Peyer's patch (tissue), 4 donors: ENCODE measurements around the gene MGLL. TPM values are rescaled to one million over a fixed set of nuclear protein-coding genes. Genes with fewer than 3 reads are reported as not detected.

Source experiments
- DNase-seq, 3 donors: peaks; one replicate each; pipeline ENCODE4 v3.0.0-alpha.2; 2017 to 2019
- H3K27ac ChIP-seq, 4 donors: fragments of 200-600 bp; sonication (generic); one replicate each; pipeline ENCODE4 v1.5.1; 2016 to 2019
- H3K27me3 ChIP-seq, 2 donors: fragments of 200-600 bp; sonication (generic); one replicate each; pipeline ENCODE4 v1.5.1; 2019
- H3K36me3 ChIP-seq, 3 donors: fragments of 200-600 bp; sonication (generic); one replicate each; pipeline ENCODE4 v1.5.1; 2016 to 2019
- H3K4me1 ChIP-seq, 4 donors: fragments of 200-600 bp; sonication (generic); one replicate each; pipeline ENCODE4 v1.5.1; 2016 to 2019
- H3K4me3 ChIP-seq, 4 donors: fragments of 200-600 bp; sonication (generic); 1 replicate in 3 of 4; 2 replicates in 1 of 4; pipeline ENCODE4 v1.5.1; 2016 to 2019; ENCODE audit warnings: mild to moderate bottlenecking in 1 of 4
- H3K9me3 ChIP-seq, 4 donors: fragments of 200-600 bp; sonication (generic); one replicate each; pipeline ENCODE4 v1.5.1; 2016 to 2019; ENCODE audit warnings: mild to moderate bottlenecking in 1 of 4
- CTCF ChIP-seq, 6 experiments: fragments of 450-650 bp in 4 of 6; fragments of 200-600 bp in 2 of 6; sonication (generic) in 1 of 6; IDR thresholded peaks; one replicate each; pipeline ENCODE4 v1.5.1; 2017 to 2019; ENCODE audit warnings: antibody characterized with exemption in 6 of 6, mild to moderate bottlenecking in 3 of 6, moderate library complexity in 1 of 6
- POLR2A ChIP-seq, 2 donors: fragments of 450-650 bp; IDR thresholded peaks; one replicate each; pipeline ENCODE4 v1.5.1; 2017; ENCODE audit warnings: antibody characterized with exemption in 2 of 2, mild to moderate bottlenecking in 2 of 2, moderate library complexity in 2 of 2
- total RNA-seq, 4 donors: library from RNA; depleted of rRNA; stranded (reverse); fragments of >200 nt; gene quantifications; one replicate each; pipeline ENCODE4 v1.1.0, GENCODE V29; 2016

The MGLL gene
- total RNA-seq, 4 donors from 2014 or later: 56.1 to 180 (median 143) TPM

GRCh38 chr3:127694467-127695215, 127.7 kb downstream of the MGLL start:
- Histone ChIP-seq H3K36me3 (peaks cover 0 to 37% (median 0%) of the 10 kb centered on the region in 3 donors), H3K4me3 (no peak overlapping the region), H3K9me3 (no peaks in the 10 kb centered on the region), H3K4me1 (peaks cover 0 to 36% (median 0%) of the 10 kb centered on the region in 4 donors), H3K27ac (no peak overlapping the region), H3K27me3 (no peaks in the 10 kb centered on the region)
- TF ChIP-seq CTCF (IDR thresholded peaks at IDR 0.05): peak in 3 of 6 experiments; percentile 31 to 46 (median 37)
- TF ChIP-seq POLR2A (IDR thresholded peaks at IDR 0.05): no peak
- peak in 2 of 3 donors; percentile 37 to 65 for DNase-seq

GRCh38 chr3:127693336-127693843, 128.9 kb downstream of the MGLL start:
- Histone ChIP-seq H3K27me3 (no peaks in the 10 kb centered on the region), H3K9me3 (no peaks in the 10 kb centered on the region), H3K27ac (no peak overlapping the region), H3K36me3 (peaks cover 0 to 37% (median 0%) of the 10 kb centered on the region in 3 donors), H3K4me3 (no peak overlapping the region), H3K4me1 (peaks cover 0 to 27% (median 0%) of the 10 kb centered on the region in 4 donors)
- TF ChIP-seq CTCF (IDR thresholded peaks at IDR 0.05) (no peak), POLR2A (IDR thresholded peaks at IDR 0.05) (no peak)
- no peak for DNase-seq

GRCh38 chr3:127692501-127693335, 129.6 kb downstream of the MGLL start:
- Histone ChIP-seq H3K36me3 (peaks cover 0 to 37% (median 0%) of the 10 kb centered on the region in 3 donors), H3K4me1 (peaks cover 0 to 21% (median 0%) of the 10 kb centered on the region in 4 donors), H3K27ac (no peak overlapping the region), H3K9me3 (no peaks in the 10 kb centered on the region), H3K27me3 (no peaks in the 10 kb centered on the region), H3K4me3 (no peak overlapping the region)
- TF ChIP-seq POLR2A (IDR thresholded peaks at IDR 0.05) (no peak), CTCF (IDR thresholded peaks at IDR 0.05) (no peak)
- no peak for DNase-seq

GRCh38 chr3:127691974-127692373, 130.3 kb downstream of the MGLL start:
- H3K36me3 ChIP-seq: peaks cover 0 to 37% (median 0%) of the 10 kb centered on the region in 3 donors
- H3K4me3 ChIP-seq: no peak overlapping the region
- no peaks in the 10 kb centered on the region for H3K27me3 ChIP-seq
- H3K27ac ChIP-seq: no peak overlapping the region
- H3K4me1 ChIP-seq: peaks cover 0 to 13% (median 0%) of the 10 kb centered on the region in 4 donors
- TF ChIP-seq CTCF (IDR thresholded peaks at IDR 0.05) (no peak), POLR2A (IDR thresholded peaks at IDR 0.05) (no peak)
- no peak for DNase-seq
- H3K9me3 ChIP-seq: no peaks in the 10 kb centered on the region

GRCh38 chr3:127691489-127691888, 130.8 kb downstream of the MGLL start:
- H3K4me1 ChIP-seq: peaks cover 0 to 8% (median 0%) of the 10 kb centered on the region in 4 donors
- H3K9me3 ChIP-seq: no peaks in the 10 kb centered on the region
- no peaks in the 10 kb centered on the region for H3K27me3 ChIP-seq
- TF ChIP-seq CTCF (IDR thresholded peaks at IDR 0.05) (no peak), POLR2A (IDR thresholded peaks at IDR 0.05) (no peak)
- H3K36me3 ChIP-seq: peaks cover 0 to 37% (median 0%) of the 10 kb centered on the region in 3 donors
- no peak overlapping the region for H3K27ac ChIP-seq
- H3K4me3 ChIP-seq: no peak overlapping the region
- peak in 1 of 3 donors; percentile 29 for DNase-seq
